GM21529 (cell line): Measurements from ENCODE around the gene KIAA0930.

ENCODE experiments used
- ATAC-seq: cut with Tn5 transposase; IDR thresholded peaks from one replicate; pipeline ENCODE4 v1.9.1; 2021; ENCODE audit not compliant: unreplicated experiment

Gene KIAA0930

DNA sequence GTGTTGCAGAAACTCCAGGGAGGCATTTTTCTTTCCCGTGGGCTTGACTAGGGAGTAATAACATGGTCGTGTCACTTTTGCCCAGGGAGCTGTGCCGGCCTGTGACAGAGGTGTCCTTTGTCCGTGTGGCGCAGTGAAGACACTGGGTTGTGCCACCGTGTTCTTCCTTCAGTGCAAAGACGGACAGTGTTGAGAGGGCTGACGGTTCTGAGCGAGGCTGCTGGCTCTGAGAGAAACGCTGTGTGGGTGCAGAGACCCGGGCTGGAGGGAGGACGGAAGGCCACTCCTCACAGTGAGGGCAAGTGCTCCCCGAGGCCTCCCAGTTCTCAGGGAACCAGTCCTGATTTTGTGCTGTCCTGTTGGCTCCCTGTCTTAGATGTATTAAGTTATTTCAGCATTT lies 56.7 kb downstream of the KIAA0930 start:
- no peak for ATAC-seq

DNA sequence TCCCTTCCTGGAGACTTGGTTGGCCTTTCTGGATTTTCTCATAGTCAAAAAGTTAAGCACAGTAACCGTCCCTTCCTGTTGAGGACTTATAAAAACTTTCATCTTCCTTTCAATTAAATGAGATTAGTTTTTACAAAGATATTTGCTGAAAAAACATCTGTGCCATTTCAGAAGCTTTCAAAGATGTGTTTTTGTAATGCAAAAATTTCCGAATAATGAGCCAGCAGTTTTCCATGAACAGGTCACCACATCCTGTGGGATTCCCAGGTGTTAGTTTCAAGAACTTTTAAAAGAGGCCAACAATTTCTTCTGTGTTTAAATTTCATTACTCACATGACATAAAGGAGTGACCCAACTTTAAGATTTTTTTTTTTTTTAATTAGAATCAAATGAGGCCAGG lies 58.9 kb downstream of the KIAA0930 start:
- ATAC-seq = no peak

DNA sequence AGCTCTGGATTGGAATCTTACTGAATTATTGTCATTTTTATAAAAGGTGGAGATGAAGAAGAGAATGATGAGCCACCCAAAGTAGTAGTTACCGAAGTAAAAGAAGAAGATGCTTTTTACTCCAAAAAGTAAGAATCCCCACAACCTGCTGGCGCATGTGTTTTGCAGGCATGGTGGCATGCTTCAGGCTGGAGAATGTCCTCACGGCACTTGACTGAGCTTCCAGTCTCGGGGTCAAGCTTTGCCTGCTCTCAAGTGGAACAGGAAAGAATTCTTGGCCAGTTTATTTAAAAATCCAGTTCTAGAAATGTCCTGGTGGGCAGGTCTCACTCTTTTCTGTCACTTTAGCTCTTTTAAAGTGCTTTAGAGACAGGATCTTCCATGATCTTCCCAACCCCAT lies 59.5 kb downstream of the KIAA0930 start:
- ATAC-seq = no peak

DNA sequence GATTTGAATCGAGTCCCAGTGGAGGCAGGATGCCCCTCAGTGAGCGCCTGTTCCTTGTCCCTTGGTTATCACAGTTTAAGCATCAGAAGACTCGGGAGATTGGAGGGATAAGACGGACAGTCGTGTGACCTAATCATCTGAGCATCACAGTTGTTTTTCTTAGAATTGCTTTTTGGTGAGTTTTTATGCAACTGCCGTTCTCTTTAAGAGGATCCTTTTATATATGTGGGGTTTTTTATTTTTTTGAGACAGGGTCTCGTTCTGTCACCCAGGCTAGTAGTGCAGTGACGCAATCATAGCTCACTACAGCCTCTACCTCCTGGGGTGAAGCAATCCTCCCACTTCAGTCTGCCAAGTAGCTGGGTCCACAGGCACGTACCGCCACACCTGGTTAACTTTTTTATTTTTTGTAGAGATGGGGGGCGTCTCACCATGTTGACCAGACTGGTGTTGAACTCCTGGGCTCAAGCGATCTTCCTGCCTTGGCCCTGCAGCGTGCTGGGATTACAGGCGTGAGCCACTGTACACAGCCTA lies 60.5 kb downstream of the KIAA0930 start:
- no peak for ATAC-seq

DNA sequence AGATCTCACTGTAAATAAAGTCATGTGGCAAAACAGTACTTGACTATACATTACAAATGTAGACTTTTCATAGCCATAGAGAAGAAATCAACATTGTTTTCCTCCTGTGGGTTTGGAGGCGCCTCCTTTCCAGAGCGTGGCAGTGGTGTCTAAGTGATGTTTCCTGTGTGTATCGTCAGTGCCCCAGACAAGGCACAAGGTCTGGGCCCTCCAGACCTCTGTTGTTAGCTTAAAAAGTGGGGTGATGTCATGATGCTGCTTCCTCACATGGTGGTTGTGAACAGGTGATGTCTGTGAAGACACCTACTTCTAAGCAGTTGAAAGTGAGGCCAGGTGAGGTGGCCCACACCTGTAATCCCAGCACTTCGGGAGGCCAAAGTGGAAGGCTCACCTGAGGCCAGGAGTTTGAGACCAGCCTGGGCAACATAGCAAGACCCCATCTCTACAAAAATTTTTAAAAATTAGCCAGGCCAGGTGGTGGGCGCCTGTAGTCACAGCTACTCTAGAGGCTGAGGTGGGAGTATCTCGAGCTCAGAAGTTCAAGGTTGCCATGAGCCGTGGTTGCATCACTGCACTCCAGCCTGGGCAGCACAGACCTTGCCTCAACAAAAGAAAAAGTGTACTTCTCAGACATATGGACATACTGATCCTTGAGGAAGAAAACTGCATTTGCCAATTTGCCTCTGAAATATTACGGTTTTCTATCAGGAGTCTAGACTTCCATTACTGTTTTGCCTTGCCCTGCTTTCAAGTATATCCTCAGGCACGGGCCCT lies 61.2 kb downstream of the KIAA0930 start:
- no peak for ATAC-seq

DNA sequence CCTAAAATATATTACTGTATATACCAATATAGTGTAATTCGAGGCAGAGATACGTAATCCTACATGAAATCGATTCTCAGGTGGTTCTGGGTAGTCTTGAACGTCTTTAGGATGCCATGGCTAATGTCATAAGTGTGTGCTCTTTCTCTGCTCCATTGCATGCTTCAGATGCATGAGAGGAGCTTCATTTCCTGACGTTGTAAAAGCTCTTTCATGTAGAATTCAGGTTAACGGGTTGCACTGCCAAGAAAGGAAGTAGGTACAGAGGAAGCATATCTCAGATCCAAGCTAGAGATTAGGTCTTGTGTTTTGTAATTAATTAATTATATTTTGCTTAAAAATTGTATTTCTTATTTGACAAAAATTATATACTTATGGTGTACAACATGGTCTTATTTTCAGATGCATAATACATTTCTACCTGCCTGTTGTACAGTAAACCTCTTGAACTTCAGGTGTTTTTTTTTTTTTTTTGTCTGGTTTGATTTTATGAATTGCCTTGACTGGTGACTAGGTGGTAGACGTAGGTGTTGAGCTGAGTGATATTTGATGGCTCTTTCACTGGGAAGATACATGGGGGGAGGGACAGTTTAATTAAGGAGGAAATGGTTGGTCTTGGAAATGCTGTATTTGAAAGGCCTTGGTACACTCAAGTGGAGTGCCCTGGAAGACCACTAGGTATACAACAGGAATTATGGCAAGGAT lies 67.7 kb downstream of the KIAA0930 start:
- no peak for ATAC-seq

DNA sequence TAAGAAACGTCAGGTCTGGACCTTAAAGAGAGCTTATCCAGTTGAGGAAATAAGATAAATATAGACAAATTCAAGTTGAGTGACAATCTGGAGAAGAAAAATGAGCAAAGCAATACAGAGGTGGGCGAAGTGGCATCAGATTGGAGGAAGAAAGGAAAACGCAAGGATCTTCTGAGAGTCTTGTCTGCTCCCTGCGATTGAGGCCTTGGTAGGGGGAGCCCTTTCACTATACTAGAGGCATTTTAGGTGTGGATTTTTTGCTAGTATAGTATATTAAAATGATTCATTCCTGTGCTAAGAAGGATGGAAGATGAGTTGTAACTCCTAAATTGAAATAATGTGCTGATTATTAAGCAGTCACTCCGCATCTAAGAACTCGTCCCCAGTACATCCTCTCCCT lies 68.9 kb downstream of the KIAA0930 start:
- ATAC-seq = no peak

DNA sequence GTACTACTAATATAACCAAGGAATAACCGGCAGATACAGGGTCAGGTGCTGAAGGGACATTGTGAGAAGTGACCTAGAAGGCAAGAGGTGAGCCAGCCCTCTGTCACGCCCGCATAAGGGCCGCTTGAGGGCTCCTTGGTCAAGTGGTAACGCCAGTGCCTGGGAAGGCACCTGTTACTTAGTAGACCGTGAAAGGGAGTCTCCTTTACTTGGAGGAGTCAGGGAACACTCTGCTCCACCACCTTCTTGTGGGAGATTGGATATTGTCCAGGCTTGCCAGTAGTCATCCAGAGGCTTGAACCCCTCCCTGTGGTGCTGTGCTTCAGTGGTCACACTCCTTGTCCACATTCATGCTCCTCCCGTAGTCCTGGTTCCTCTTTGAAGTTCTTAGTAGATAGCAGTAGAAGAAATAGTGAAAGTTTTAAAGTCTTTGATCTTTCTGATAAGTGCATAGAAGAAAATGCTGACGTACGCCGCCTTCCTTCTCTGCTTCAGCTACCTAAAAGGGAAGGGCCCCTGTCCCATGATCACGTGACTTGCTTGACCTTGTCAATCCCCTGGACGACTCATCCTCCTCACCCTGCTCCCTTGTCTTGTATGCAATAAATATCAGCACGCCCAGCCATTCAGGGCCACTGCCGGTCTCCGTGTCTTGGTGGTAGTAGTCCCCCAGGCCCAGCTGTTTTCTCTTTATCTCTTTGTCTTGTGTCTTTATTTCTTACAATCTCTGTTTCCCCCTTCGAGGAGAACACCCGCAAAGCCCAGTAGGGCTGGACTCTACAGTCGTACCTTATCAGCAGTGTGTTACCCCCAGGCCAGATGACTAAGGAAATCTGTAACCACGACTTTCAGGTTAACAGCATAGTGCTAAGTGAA lies 70.9 kb downstream of the KIAA0930 start:
- no peak for ATAC-seq

DNA sequence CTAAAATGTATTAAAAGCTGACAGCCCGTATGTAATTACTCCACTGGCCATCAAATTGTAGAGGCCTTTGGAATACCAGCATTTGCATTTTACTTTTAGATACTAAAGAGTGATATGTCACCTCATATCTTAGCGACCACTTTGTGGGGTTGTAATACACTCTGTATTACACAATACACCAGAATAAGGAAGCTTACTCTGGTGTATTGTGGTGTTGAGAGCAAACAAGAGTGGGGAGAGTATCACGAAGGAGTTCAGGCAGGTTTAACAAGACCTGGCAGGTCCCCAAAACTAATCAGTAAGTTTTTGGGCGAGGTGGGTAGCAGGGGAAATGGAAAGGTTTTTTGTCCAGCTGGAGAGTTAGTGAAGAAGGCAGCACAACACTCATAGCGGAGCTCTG lies 73.8 kb downstream of the KIAA0930 start:
- no peak for ATAC-seq

DNA sequence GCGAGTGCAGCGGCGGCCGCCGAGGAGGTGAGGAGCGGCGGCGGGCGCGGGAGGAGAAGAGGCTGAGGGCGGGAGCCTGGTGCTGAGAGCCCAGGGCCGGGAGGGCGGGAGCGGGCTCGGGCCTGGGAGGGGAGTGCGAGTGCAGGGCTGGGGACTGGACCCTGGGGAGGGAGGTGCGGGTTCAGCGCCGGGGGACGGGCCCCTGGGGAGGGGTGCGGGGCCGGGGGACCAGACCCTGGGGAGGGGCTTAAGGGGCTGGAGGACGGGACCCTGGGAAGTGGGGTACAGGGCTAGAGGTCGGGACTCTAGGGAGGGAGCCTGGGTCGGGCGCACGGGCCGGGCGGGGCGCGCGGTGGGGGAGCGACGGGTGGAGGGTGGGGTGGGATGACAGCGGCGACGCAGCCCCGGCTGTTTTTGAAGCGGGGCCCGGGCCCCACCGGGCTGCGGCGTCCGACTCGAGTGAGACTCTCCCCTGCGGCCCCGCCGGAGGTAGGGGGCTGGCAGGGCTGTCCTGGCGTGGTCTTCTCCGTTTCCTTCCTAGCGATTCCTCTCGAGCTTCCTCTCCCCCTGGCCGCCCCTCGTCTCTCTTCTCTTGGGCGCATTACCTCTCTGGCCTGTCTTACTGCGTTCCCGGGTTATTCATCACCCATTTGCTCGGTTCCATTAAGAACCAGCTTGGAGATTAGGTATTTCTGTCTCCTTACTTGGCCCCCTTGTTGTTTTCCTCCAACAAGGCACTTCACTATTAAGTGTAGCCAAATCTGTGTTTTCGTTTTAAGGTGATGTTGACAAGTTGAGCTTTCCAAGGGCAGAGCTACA lies 76.2 kb downstream of the KIAA0930 start:
- peak; percentile 32 for ATAC-seq

DNA sequence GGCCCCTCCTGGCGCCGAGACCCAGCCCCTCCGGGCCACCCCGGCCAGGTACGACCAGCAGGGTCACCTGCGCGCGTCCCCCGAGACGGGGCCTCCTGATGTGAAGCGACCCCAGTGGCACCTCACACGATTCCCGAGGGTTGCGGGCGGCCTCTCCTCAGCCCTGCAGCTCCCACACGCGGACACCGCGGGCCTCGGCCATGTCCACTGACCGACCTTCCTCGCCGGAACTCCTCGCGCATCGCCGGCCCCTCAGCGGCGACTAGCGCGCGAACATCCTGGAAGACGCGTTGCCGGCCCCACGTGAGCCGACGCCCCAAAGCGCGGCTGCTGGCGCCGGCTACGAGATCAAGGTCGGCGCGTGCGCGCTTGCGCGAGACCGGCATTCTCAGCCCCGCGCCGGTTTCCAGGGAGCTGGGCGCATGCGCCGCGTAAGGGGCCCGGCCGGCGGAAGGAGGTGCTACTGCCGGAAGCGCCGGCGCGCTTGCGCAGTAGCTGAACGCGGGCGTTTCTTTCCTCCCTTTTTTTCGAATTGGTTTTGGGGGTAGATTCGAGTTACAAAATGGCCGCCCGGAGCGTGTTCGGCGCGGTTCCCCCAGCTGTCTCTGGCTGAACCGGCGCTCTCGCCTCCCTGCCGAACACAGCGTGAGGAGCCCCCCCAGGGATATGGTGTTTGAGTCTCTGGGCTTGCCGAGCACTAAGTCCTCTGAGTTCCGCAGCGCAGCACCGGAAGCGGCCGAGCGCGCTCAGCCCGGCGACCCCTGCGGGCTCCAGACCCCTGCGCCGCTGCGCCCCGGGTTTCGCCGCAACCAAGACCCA lies 77.0 kb downstream of the KIAA0930 start, which contains the start of gene NUP50:
Gene NUP50 (plus strand): TSS at position 475 of the 819 bp plus-strand sequence. CDS start 4,253 bp downstream, outside the sequence.
- peak; percentile 68 for ATAC-seq

DNA sequence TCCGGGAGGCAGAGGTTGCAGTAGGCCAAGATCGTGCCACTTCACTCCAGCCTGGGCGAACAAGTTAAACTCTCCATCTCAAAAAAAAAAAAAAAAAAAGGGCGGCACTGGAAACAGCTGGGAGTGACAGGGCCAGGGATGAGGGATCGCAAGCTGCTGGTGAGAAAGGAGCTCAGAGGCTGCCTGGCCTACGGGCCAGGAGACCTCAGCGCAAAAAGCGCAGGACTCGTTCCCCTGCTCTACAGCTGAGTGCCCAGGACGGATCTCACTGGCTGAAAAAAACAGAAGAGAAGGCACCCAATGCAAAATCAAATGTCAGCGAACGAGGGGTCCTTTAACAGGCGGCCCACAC lies 77.6 kb downstream of the KIAA0930 start:
- ATAC-seq = no peak

DNA sequence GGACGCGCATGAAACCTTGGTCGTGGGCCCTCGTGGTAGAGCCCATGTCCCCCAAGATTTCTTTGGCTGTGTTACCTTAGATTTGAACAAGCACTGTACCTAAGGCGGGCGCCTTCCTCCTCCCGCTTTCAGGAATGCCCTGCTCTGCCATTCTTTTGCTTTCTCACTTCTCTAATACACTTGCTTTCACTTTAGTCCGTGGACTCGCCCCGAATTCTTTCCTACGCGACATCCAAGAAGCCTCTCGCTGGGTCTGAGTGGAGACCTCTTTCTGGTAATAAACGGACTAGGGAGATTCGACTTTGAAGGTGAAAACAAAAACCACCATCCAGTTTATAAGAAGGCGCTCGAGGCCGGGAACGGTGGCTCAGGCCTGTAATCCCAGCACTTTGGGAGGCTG lies 78.2 kb downstream of the KIAA0930 start:
- ATAC-seq = no peak

DNA sequence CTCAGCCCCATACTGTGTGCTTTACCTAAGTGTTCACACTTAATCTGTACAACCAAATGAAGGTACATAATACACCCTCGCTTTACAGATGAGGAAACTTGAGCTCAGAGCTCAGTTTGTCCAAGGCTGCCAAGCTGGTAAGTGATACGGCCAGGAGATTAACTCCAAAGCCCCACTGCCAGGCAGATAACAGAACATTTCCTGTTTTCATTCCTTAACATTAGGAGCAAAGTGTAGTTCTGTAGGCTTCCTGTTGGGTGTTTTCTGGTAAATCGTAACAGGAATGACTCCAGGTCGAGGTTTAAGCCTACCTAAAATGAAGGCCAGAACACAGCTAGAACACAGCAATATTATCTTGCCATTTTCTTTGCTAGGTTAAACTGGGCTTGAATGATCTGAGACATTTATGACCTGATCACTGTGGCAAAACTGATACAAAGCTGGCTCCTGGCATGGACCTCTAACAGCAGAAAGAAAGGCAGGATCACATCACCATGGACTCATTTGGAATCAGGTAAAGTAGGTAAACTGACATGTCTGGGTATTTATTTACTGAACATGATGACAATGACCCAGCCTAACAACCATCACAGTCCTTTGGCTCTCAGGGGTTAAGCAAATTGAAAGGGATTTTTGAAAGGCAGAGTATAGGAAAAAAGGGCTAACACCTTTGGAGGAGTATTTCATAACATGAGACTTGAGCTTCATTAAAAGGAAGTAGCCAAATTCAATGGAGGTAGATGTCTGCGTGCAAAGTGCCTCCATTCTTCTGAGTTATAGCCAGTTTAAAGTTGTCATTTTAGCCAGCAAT lies 80.8 kb downstream of the KIAA0930 start:
- no peak for ATAC-seq

DNA sequence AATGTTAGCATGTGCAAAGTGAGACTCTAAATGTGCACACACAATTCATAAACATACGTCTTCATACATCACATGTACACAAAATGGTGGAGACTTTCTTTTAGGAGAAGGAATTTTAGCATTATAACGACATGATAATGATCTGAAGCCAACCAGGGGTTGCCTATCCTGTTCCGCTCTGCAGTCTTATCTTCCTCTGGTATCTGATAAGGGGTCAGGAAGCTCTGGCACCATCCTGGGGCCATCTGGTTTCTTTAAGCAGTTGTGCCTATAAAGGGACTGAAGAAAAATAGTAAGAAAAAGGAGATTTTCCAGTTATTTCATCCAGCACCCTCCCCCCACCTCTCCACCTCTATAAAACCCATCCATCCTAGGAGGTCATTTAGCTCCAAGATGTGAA lies 82.8 kb downstream of the KIAA0930 start:
- no peak for ATAC-seq

DNA sequence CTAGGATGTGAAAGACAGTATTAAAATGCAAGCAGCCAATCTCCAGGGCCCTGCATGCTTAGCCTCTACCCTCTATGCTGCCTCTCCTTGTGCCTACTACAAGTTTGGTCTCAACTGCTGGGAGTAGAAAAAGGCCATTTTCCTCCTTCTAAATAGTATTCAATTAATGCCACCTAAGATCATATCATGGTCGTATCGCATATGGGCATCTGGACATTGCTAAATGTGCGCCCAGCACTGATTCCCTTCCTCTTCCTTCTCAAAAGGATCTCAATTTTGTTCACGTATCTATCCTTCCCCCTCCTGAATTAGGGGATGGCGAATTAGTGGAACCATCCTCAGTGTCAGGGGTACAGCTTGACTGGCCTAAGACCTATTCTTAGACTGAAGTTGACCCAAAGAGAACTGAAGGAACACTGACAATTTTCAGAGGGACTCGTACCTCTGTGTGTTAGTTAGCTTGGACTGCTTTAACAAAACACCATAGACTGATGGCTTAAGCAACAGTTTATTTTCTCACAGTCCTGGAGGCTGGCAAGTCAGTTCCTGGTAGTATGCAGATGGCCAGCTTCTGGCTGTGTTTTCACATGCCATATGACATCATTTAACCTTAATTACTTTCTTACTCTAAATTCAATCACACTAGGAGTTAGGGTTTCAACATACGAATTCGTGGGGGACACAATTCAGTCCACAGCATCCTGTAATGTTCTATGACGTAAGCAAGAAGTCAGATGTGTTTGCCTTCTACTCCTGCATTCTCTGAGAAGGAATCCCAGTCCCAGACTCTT lies 85.4 kb downstream of the KIAA0930 start:
- ATAC-seq = no peak

DNA sequence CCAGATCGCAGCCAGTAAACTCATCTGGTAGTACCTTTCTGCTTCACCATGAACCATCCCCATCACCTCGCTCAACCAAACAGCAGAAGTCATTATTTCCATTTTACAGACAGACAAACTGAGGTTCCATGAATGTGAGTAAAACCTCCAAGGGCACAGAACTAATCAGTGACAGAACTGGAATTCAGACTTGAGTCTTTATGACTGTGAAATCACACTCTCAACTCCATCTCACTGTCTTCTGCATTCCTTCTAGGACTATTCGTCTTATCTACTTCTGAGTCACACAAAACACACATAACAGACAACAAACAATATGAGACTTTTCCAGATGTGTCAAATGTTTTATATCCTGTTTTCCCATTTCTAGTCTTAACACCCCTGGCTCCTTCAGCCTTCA lies 86.3 kb downstream of the KIAA0930 start:
- ATAC-seq = no peak

DNA sequence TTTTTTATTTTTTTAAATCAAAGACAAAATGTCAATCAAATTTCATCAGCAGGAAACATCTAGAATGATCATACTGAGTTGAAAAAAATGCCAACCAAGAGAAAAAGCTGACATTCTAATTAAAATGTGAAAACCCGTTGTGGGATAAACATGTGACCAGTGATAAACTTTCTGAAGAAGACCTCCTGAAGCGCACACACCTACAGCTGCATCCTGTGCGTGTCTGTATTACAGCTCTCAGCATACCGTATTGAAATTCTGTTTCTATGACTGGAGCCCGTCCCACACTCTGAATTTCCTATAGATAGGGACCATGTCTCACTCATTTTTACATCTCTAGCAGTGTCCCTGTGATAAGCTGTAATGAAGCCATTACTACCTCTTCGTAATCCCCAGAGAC lies 89.2 kb downstream of the KIAA0930 start:
- ATAC-seq = no peak
